Esophagus muscularis mucosa (tissue), 4 donors: ENCODE results near the gene MED10.

Source experiments
- CTCF ChIP-seq, 3 experiments: fragments of 200-600 bp in 2 of 3; fragments of 450-650 bp in 1 of 3; sonication (generic) in 2 of 3; IDR thresholded peaks; one replicate each; pipeline ENCODE4 v1.5.1; 2017 to 2019; ENCODE audit warnings: antibody characterized with exemption in 3 of 3, mild to moderate bottlenecking in 2 of 3, moderate library complexity in 1 of 3
- EP300 ChIP-seq: sonication (generic); formaldehyde crosslinking; IDR thresholded peaks from one replicate; pipeline ENCODE4 v1.6.1; 2017; ENCODE audit warnings: antibody characterized with exemption
- POLR2A ChIP-seq: fragments of 450-650 bp; IDR thresholded peaks from one replicate; pipeline ENCODE4 v1.6.1; 2017; ENCODE audit warnings: antibody characterized with exemption, moderate library complexity, mild to moderate bottlenecking, low read depth
- POLR2AphosphoS5 ChIP-seq, 2 donors: sonication (generic); formaldehyde crosslinking; IDR thresholded peaks; one replicate each; pipeline ENCODE4 v1.6.1; 2017; ENCODE audit warnings: antibody characterized with exemption in 2 of 2

DNA sequence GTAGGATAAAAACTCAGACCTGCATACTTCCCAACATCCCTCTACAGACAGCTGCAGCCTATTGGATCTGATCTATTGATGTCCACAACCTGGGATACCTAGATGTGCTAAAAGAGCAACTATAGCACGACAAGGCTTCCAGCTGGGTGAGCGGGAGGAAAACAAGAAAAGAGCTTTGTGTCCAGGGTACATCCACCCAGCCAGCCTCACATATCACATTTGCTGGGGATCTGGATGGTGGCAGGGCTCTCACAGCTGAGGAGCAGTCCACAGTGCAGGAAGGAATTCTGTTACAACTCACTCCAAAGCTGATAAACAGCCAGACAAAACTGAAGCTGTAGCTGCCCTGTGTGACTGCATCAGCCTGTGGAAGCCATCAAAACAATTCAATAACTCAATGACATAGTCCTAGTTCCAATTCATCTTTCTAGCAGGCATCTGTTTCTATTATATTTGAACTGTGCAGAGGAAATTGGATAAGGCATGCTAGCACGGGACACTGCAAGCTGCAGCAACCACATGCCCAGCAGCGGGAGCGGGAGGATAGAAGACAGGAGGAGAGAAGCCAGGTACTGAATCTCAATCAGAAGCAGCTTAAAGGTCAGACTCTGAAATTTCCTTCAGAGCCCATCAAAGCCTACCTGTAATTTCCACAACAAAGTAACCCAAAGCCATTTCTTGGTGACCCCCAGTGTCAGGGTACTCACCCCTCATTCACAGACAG, 45.0 kb downstream of the MED10 start:
- TF ChIP-seq POLR2A (no peak), POLR2AphosphoS5 (IDR thresholded peaks at IDR 0.05) (no peak), CTCF (IDR thresholded peaks at IDR 0.05) (no peak), EP300 (no peak)
